GM12878 (cell line): ENCODE measurements around the gene MEIOSIN. TPM values are rescaled to one million over a fixed set of nuclear protein-coding genes. Genes with fewer than 3 reads are reported as not detected.

Experiments used
- ATAC-seq: fragments of 200-7000 bp; cut with Tn5 transposase; 3 replicates; pipeline ENCODE4 v1.9.1; 2020; ENCODE audit warnings: mild to moderate bottlenecking, moderate library complexity
- BruUV-seq: library from RNA; stranded (reverse); fragments of 400-500 nt; replicated peaks from 2 replicates; lab custom pipeline; 2021; lab: Mats Ljungman, UMichigan
- CTCF ChIA-PET: fragments of 300-600 bp; sonication (Branson Sonifier 250); formaldehyde crosslinking; extraction: SDS; loops from one replicate; lab custom pipeline; 2021; ENCODE audit warnings: inconsistent platforms; lab: Yijun Ruan, JAX
- POLR2A ChIA-PET: fragments of 350-600 bp; formaldehyde crosslinking; extraction: SDS; loops from one replicate; lab custom pipeline; 2021; ENCODE audit warnings: inconsistent platforms; lab: Charles Lee
- RAD21 ChIA-PET: fragments of 300-600 bp; sonication (Branson Sonifier 250); formaldehyde crosslinking; loops from one replicate; lab custom pipeline; 2023; ENCODE audit warnings: antibody characterized with exemption; ENCODE audit not compliant: unreplicated experiment; lab: Charles Lee
- SMC1A ChIA-PET: fragments of 300-600 bp; sonication (Branson Sonifier 250); formaldehyde crosslinking; loops from one replicate; lab custom pipeline; 2023; ENCODE audit not compliant: unreplicated experiment, uncharacterized antibody; lab: Charles Lee
- DNase-seq: peaks from one replicate; pipeline ENCODE4 v3.0.0-alpha.2; 2011; ENCODE audit warnings: low read depth, low spot score
- FAIRE-seq: peaks from 3 replicates; lab custom pipeline; 2011; peaks lifted over from hg19 to GRCh38; lab: Jason Lieb, UNC
- H2AFZ ChIP-seq: 2 replicates; pipeline ENCODE4 v1.6.0; 2011; ENCODE audit warnings: low read depth, low read length, control low read depth; ENCODE audit not compliant: control insufficient read depth
- H3K27ac ChIP-seq: 2 replicates; pipeline ENCODE4 v1.5.1; 2011; ENCODE audit warnings: control low read depth; ENCODE audit not compliant: control insufficient read depth, insufficient read depth
- H3K27me3 ChIP-seq, 2 experiments: replicated peaks in 1 of 2; 2 replicates each; pipeline versions ENCODE4 v1.6.0 to v1.6.1; 2011; ENCODE audit warnings: low read length in 1 of 2; ENCODE audit not compliant: control insufficient read depth in 2 of 2, insufficient read depth in 2 of 2
- H3K36me3 ChIP-seq, 2 experiments: 2 replicates each; pipeline ENCODE4 v1.5.1; 2011; ENCODE audit warnings: low read length in 1 of 2; ENCODE audit not compliant: control insufficient read depth in 2 of 2, insufficient read depth in 2 of 2
- H3K4me1 ChIP-seq: 2 replicates; pipeline ENCODE4 v1.6.1; 2011; ENCODE audit warnings: mild to moderate bottlenecking, low read length, moderate library complexity, mixed read lengths; ENCODE audit not compliant: control insufficient read depth, insufficient read depth
- H3K4me2 ChIP-seq: 2 replicates; pipeline ENCODE4 v1.6.0; 2011; ENCODE audit warnings: control low read depth; ENCODE audit not compliant: control insufficient read depth, insufficient read depth
- H3K4me3 ChIP-seq: fragments of 200-600 bp; sonication (generic); 2 replicates; pipeline ENCODE4 v1.5.1; 2016
- H3K79me2 ChIP-seq: 2 replicates; pipeline ENCODE4 v1.6.0; 2011; ENCODE audit warnings: low read length; ENCODE audit not compliant: control insufficient read depth, insufficient read depth
- H3K9ac ChIP-seq: 2 replicates; pipeline ENCODE4 v1.8.0; 2011; ENCODE audit warnings: low read length, control low read depth, mixed read lengths; ENCODE audit not compliant: control insufficient read depth, insufficient read depth
- H3K9me3 ChIP-seq: replicated peaks from 3 replicates; pipeline ENCODE4 v1.5.1; 2011; ENCODE audit warnings: mild to moderate bottlenecking, low read length; ENCODE audit not compliant: control insufficient read depth, insufficient read depth
- H4K20me1 ChIP-seq: 2 replicates; pipeline ENCODE4 v1.6.0; 2011; ENCODE audit not compliant: control insufficient read depth, insufficient read depth
- BCL3 ChIP-seq: IDR thresholded peaks from 2 replicates; pipeline ENCODE4 v1.6.1; 2011; ENCODE audit warnings: borderline replicate concordance, low read depth, mild to moderate bottlenecking, moderate library complexity, low read length; ENCODE audit not compliant: insufficient read depth, poor library complexity, severe bottlenecking
- CHD1 ChIP-seq: IDR thresholded peaks from 2 replicates; pipeline ENCODE4 v1.6.1; 2012; ENCODE audit warnings: low read depth, low read length, improper control_type of control experiment
- EED ChIP-seq: sonication (generic); IDR thresholded peaks from 2 replicates; pipeline ENCODE4 v1.6.1; 2016; ENCODE audit warnings: antibody characterized with exemption, low read depth
- ESRRA ChIP-seq: IDR thresholded peaks from 2 replicates; pipeline ENCODE4 v1.6.1; 2012; ENCODE audit warnings: mild to moderate bottlenecking, low read length, improper control_type of control experiment
- HDGF ChIP-seq: fragments of 450-650 bp; IDR thresholded peaks from 2 replicates; pipeline ENCODE4 v1.6.1; 2016; ENCODE audit warnings: antibody characterized with exemption
- IRF4 ChIP-seq: IDR thresholded peaks from 2 replicates; pipeline ENCODE4 v1.6.1; 2011; ENCODE audit warnings: low read depth, low read length
- NFIC ChIP-seq: IDR thresholded peaks from 2 replicates; pipeline ENCODE4 v1.6.1; 2012; ENCODE audit warnings: low read depth, mild to moderate bottlenecking, inconsistent platforms, low read length, moderate library complexity
- POLR2A ChIP-seq: IDR thresholded peaks from 2 replicates; pipeline ENCODE4 v1.6.1; 2011; ENCODE audit warnings: low read depth, mild to moderate bottlenecking, low read length
- RBBP5 ChIP-seq: fragments of 200-600 bp; sonication (generic); conservative IDR thresholded peaks from 2 replicates; pipeline ENCODE4 v1.6.1; 2016
- RCOR1 ChIP-seq: conservative IDR thresholded peaks from 2 replicates; pipeline ENCODE4 v1.6.1; 2012; ENCODE audit warnings: low read depth, low read length, improper control_type of control experiment
- SIX5 ChIP-seq: IDR thresholded peaks from 2 replicates; pipeline ENCODE4 v1.6.1; 2011; ENCODE audit warnings: mild to moderate bottlenecking, low read depth, low read length, moderate library complexity; ENCODE audit not compliant: severe bottlenecking
- SMAD5 ChIP-seq: IDR thresholded peaks from 2 replicates; pipeline ENCODE4 v1.6.1; 2016; ENCODE audit warnings: antibody characterized with exemption, low read depth
- SP1 ChIP-seq: IDR thresholded peaks from one replicate; pipeline ENCODE4 v1.6.1; 2011; ENCODE audit warnings: low read depth, low read length
- SREBF2 ChIP-seq: IDR thresholded peaks from 2 replicates; pipeline ENCODE4 v1.6.1; 2012; ENCODE audit warnings: mild to moderate bottlenecking, low read length
- SRF ChIP-seq, 2 experiments: IDR thresholded peaks; 2 replicates each; pipeline ENCODE4 v1.6.1; 2011; ENCODE audit warnings: low read depth in 2 of 2, low read length in 2 of 2, mild to moderate bottlenecking in 1 of 2, moderate library complexity in 1 of 2
- STAT1 ChIP-seq: fragments of 450-650 bp; conservative IDR thresholded peaks from 2 replicates; pipeline ENCODE4 v1.6.1; 2014; ENCODE audit warnings: antibody characterized with exemption, mild to moderate bottlenecking
- TCF12 ChIP-seq: IDR thresholded peaks from 2 replicates; pipeline ENCODE4 v1.6.1; 2011; ENCODE audit warnings: low read depth, mild to moderate bottlenecking, low read length
- TCF3 ChIP-seq: IDR thresholded peaks from 2 replicates; pipeline ENCODE4 v1.6.1; 2012; ENCODE audit warnings: low read depth, mild to moderate bottlenecking, low read length, borderline replicate concordance; ENCODE audit not compliant: insufficient read depth
- ZNF622 ChIP-seq: fragments of 450-650 bp; IDR thresholded peaks from 2 replicates; pipeline ENCODE4 v1.6.1; 2017; ENCODE audit warnings: mild to moderate bottlenecking, inconsistent platforms
- WGBS: methylation state at CpG from one replicate; pipeline ENCODE4 v1.1.6; 2016; ENCODE audit warnings: low lambda C conversion rate; ENCODE audit not compliant: insufficient replicate concordance, insufficient coverage; ENCODE audit errors: missing lambda C conversion rate; 5-methylcytosine and 5-hydroxymethylcytosine counted together
- in situ Hi-C: fragments of 300-500 bp; cut with MboI; formaldehyde crosslinking; loops from 9 replicates; pipeline ENCODE4 v1.14.3; 2018; ENCODE audit warnings: mixed read lengths
- intact Hi-C: fragments of 100-400 bp; cut with micrococcal nuclease; formaldehyde crosslinking; loops from one replicate; pipeline ENCODE4 v1.14.2; 2022; ENCODE audit not compliant: unreplicated experiment
- polyA plus RNA-seq, 11 experiments: library from polyadenylated mRNA; depleted of rRNA in 4 of 11; unstranded in 6 of 11; stranded (reverse) in 5 of 11; fragments of >200 nt; fragmentation: Nextera tagmentation in 4 of 11; fragmentation: Illumina TruSeq in 1 of 11; extraction: Ambion mirVana in 4 of 11; extraction: Trizol in 1 of 11; gene quantifications; 1 replicate in 1 of 11; 2 replicates in 10 of 11; pipeline versions ENCODE4 v1.2.1 to v1.2.3, GENCODE V29; 2011 to 2016; ENCODE audit warnings: inconsistent platforms in 2 of 11, missing spikeins in 2 of 11, low read depth in 1 of 11
- total RNA-seq, 4 experiments: library from RNA; depleted of rRNA in 3 of 4; stranded (reverse); fragments of >200 nt in 3 of 4; fragmentation: Illumina TruSeq in 1 of 4; extraction: Trizol in 1 of 4; gene quantifications; 2 replicates each; pipeline versions ENCODE4 v1.2.1 to v1.2.3, GENCODE V29; 2013 to 2021
- TF ChIP-seq, protein P1 (sequence below): fragments of 450-650 bp; IDR thresholded peaks from 2 replicates; pipeline ENCODE4 v1.6.1; 2018; ENCODE audit warnings: borderline replicate concordance, mild to moderate bottlenecking; ENCODE audit not compliant: partially characterized antibody

The MEIOSIN gene
- total and polyA plus RNA-seq, 10 of the 15 experiments (the other 5 are each of a cell fraction or from before 2014, with no cell fraction given) = 0.05 to 0.66 (median 0.14) TPM; not detected in 4

DNA sequence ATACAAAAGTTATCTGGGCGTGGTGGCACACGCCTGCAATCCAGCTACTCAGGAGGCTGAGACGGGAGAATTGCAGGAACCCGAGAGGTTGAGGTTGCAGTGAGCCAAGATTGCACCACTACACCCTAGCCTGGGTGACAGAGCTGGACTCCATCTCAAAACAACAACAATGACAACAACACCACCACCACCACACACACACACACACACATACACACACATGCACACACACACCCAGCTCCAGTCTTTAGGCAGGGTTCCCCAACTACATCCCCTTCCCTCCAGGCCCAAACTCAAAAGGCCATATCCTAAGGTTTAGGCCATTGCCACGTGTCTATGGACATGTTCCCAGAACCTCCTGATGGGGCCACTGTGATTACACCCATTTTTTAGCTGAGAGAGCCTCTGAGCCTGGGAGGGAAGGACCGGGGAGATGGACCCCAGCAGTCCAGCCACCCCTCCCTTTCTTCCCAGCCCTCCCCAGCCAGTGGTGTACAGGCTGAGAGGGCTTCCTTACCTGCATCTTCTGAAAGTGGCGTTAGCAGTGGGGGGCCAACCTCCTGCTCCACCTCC, 68.5 kb downstream of the MEIOSIN start (continued):
- no peak for TF ChIP-seq ESRRA

- Histone ChIP-seq H3K27me3 (no peaks in the 10 kb centered on the region), H4K20me1 (no peaks in the 10 kb centered on the region), H3K9ac (no peak overlapping the region), H3K27ac (no peak overlapping the region), H3K36me3 (no peaks in the 10 kb centered on the region), H3K4me1 (peaks cover 5% of the 10 kb centered on the region), H3K9me3 (no peaks in the 10 kb centered on the region), H3K79me2 (no peaks in the 10 kb centered on the region), H3K4me2 (no peak overlapping the region), H2AFZ (no peak overlapping the region), H3K4me3 (no peak overlapping the region)
- TF ChIP-seq EED (no peak), TCF3 (no peak), ZNF622 (no peak), RBBP5 (no peak), SMAD5 (no peak), CHD1 (no peak), RCOR1 (no peak), BCL3 (no peak), HDGF (no peak), TCF12 (no peak), SREBF2 (no peak), POLR2A (no peak), SP1 (no peak), STAT1 (no peak), SIX5 (no peak), NFIC (no peak), IRF4 (no peak), SRF (IDR thresholded peaks at IDR 0.05; ENCODE audit: low read depth in 2 of 2, low read length in 2 of 2) (no peak)
- TF ChIP-seq, protein P1, sequence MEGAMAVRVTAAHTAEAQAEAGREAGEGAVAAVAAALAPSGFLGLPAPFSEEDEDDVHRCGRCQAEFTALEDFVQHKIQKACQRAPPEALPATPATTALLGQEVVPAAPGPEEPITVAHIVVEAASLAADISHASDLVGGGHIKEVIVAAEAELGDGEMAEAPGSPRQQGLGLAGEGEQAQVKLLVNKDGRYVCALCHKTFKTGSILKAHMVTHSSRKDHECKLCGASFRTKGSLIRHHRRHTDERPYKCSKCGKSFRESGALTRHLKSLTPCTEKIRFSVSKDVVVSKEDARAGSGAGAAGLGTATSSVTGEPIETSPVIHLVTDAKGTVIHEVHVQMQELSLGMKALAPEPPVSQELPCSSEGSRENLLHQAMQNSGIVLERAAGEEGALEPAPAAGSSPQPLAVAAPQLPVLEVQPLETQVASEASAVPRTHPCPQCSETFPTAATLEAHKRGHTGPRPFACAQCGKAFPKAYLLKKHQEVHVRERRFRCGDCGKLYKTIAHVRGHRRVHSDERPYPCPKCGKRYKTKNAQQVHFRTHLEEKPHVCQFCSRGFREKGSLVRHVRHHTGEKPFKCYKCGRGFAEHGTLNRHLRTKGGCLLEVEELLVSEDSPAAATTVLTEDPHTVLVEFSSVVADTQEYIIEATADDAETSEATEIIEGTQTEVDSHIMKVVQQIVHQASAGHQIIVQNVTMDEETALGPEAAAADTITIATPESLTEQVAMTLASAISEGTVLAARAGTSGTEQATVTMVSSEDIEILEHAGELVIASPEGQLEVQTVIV = no peak
- RAD21 ChIA-PET = no interaction called here
- no peak for ATAC-seq
- BruUV-seq = no TSS peak
- in situ Hi-C loops = no loop called here
- intact Hi-C loops = no loop called here
- SMC1A ChIA-PET = no interaction called here
- CTCF ChIA-PET = interaction anchor here (1.2 to 1.3 kb wide), 2 partner anchors 12 to 33 kb away, joined by 5 read pairs; no protein-coding TSS in a partner anchor
- POLR2A ChIA-PET = interaction anchor here (0.7 kb wide), 1 partner anchor 11 kb away, joined by 3 read pairs; no protein-coding TSS in a partner anchor
- WGBS = 83% methylated on average over 46 of the region's 57 CpGs
- DNase-seq = no peak
- no peak for FAIRE-seq
These were observed 71.1 kb downstream of the MEIOSIN start for GRCh38 chr19:45804140-45804958.
